Activated CD4-positive, alpha-beta T cell treated with anti-CD3 and anti-CD28 coated beads, Interleukin-2, amount 50 U/mL, for 1 hour (primary cell): ENCODE data around the gene GRAP.

Experiments used
- DNase-seq: peaks from one replicate; pipeline ENCODE4 v3.0.0-alpha.2; 2020

Gene GRAP

GRCh38 chr17:18981335-18981641, 65.5 kb downstream of the GRAP start:
- no peak for DNase-seq

- DNase-seq: no peak
These were observed 65.9 kb downstream of the GRAP start for GRCh38 chr17:18980682-18981334.

- DNase-seq: no peak
These were observed 68.1 kb downstream of the GRAP start for GRCh38 chr17:18978655-18979054.

GRCh38 chr17:18978050-18978449, 68.7 kb downstream of the GRAP start:
- no peak for DNase-seq

- DNase-seq: no peak
These were observed 69.1 kb downstream of the GRAP start for GRCh38 chr17:18977646-18978045.

- DNase-seq: no peak
These were observed 69.7 kb downstream of the GRAP start for GRCh38 chr17:18977021-18977420.

- DNase-seq: no peak
These were observed 70.6 kb downstream of the GRAP start for GRCh38 chr17:18976201-18976600.

- DNase-seq: no peak
These were observed 71.2 kb downstream of the GRAP start for GRCh38 chr17:18975597-18975996.

GRCh38 chr17:18974407-18975149, 72.2 kb downstream of the GRAP start:
- DNase-seq: no peak

GRCh38 chr17:18971801-18972200, 75.0 kb downstream of the GRAP start:
- DNase-seq: no peak
